OCI-LY1 (cell line): Measurements from ENCODE around the gene WDR31.

Source experiments
- EZH2 ChIP-seq: fragments of 200-600 bp; sonication (generic), shearing (Covaris generic); IDR thresholded peaks from 2 replicates; pipeline ENCODE4 v1.8.0; 2017; ENCODE audit warnings: borderline replicate concordance, mixed run types, mild to moderate bottlenecking, antibody characterized with exemption, low read length, moderate library complexity, mixed read lengths
- TF ChIP-seq, protein P1 (sequence below): fragments of 200-600 bp; sonication (generic), shearing (Covaris generic); IDR thresholded peaks from 2 replicates; pipeline ENCODE4 v1.5.1; 2017; ENCODE audit warnings: mild to moderate bottlenecking, antibody characterized with exemption, low read length, moderate library complexity, mixed read lengths

DNA sequence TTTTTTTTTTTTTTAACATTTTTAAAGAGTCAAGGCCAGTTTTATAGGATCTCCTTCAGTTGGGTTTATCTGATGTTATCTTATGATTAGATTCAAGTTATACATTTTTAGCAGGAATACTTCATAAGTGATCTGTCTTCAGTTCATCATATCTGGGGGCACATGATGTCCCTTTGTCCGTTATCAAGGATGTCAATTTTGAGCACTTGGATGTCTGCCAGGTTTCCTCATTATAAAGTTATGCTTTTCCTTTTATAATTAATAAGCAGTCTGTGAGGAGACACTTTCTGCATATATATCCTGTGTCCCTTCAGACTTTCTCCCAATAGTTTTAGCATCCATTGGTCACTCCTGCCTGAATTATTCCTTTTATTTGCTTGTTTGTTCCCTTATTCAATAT is 24.9 kb upstream of the WDR31 start:
- TF ChIP-seq, protein P1, sequence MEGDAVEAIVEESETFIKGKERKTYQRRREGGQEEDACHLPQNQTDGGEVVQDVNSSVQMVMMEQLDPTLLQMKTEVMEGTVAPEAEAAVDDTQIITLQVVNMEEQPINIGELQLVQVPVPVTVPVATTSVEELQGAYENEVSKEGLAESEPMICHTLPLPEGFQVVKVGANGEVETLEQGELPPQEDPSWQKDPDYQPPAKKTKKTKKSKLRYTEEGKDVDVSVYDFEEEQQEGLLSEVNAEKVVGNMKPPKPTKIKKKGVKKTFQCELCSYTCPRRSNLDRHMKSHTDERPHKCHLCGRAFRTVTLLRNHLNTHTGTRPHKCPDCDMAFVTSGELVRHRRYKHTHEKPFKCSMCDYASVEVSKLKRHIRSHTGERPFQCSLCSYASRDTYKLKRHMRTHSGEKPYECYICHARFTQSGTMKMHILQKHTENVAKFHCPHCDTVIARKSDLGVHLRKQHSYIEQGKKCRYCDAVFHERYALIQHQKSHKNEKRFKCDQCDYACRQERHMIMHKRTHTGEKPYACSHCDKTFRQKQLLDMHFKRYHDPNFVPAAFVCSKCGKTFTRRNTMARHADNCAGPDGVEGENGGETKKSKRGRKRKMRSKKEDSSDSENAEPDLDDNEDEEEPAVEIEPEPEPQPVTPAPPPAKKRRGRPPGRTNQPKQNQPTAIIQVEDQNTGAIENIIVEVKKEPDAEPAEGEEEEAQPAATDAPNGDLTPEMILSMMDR, result no peak
- no peak for TF ChIP-seq EZH2
